ENCODE data around the gene AVL9. TPM values are rescaled to one million over a fixed set of nuclear protein-coding genes. Genes with fewer than 3 reads are reported as not detected.
A peak's percentile ranks its signal among the peaks of the same experiment; 100 is the strongest.

AVL9 gene
- polyA plus RNA-seq, 1 of the 3 experiments (the other 2 are of a cell fraction) = 8.9 TPM

DNA sequence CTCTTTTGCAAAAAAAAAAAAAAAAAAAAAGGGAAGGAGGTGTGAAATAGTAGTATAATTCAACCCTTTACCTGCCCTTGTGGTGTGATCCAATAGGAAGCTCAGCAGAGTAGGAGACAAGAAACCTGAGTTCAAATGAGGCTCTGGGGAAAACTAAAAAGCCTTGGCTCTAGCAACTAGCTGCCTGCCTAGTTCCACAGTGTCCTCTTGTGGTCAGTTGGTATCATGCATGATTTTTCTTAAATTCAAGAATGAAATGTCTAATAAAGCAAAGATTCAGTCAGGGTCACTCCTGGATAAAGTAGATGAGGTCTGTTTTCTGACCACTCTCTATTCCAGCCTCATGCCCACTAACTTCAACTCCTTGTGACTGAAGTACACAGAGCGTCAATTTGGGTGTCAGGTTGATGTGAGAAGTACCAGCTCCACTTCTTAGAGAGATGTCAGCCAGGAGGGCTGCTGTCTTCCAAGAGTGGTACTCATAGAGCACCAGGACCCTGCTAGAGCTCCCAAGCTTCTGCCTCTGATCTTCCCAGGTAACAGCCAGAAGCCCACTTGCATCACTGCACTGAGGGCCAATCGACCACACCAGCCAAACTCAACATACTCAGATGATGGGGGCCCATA, 15.6 kb upstream of the AVL9 start:
- Histone ChIP-seq H3K79me2 (ENCODE audit: insufficient read depth) (no peaks in the 10 kb centered on the region), H2AFZ (ENCODE audit: low read depth) (no peak overlapping the region), H3K4me1 (ENCODE audit: control insufficient read depth in 1 of 2, insufficient read depth in 2 of 2, low read depth in 1 of 2, low read length in 1 of 2) (peaks cover 0 to 14% of the 10 kb centered on the region in 2 experiments; a peak in 2 of 4 replicates), H3K27ac (ENCODE audit: low read depth in 2 of 2, low read length in 1 of 2) (no peak overlapping the region), H4K20me1 (ENCODE audit: insufficient read depth) (no peaks in the 10 kb centered on the region), H3K9me2 (no peaks in the 10 kb centered on the region), H3K36me3 (replicated peaks in 1 of 2; ENCODE audit: control insufficient read depth in 1 of 2, insufficient read depth in 2 of 2, low read length in 1 of 2) (no peaks in the 10 kb centered on the region), H3K4me2 (no peak overlapping the region), H3K27me3 (ENCODE audit: insufficient read depth) (no peaks in the 10 kb centered on the region), H3F3A (replicated peaks; ENCODE audit: insufficient read depth) (no peaks in the 10 kb centered on the region), H3K9me3 (no peaks in the 10 kb centered on the region), H3K4me3 (ENCODE audit: low read depth in 2 of 2, low read length in 1 of 2) (no peak overlapping the region), H3K9ac (no peak overlapping the region)
- 25% methylated on average over 2 of the region's 2 CpGs for WGBS (ENCODE audit: low lambda C conversion rate)
- ChIA-PET POLR2A (interaction anchor here (0.6 kb wide), 2 partner anchors 241 to 622 kb away, joined by 6 to 8 read pairs; no protein-coding TSS in a partner anchor), CTCF (interaction anchor here (0.6 to 8.7 kb wide), 34 partner anchors 8 to 406 kb away, joined by 3 to 163 read pairs (median 4); partner anchors contain the start of genes AVL9 and LSM5)
- DNase-seq = peak; percentile 66
- TF ChIP-seq RAD21 (IDR thresholded peaks at IDR 0.05; ENCODE audit: low read length) (peak; percentile 98), CTCF (IDR thresholded peaks at IDR 0.05) (peak; percentile 97), EP300 (IDR thresholded peaks at IDR 0.05; ENCODE audit: borderline replicate concordance in 1 of 2, low read depth in 1 of 2, low read length in 1 of 2) (no peak), SMC3 (IDR thresholded peaks at IDR 0.05; ENCODE audit: low read depth, low read length) (peak; percentile 87), TAF1 (IDR thresholded peaks at IDR 0.05; ENCODE audit: borderline replicate concordance, low read depth, low read length) (no peak), RXRA (IDR thresholded peaks at IDR 0.05; ENCODE audit: borderline replicate concordance, low read depth) (no peak), GATA2 (CRISPR knock-in tag; IDR thresholded peaks at IDR 0.05) (no peak)

DNA sequence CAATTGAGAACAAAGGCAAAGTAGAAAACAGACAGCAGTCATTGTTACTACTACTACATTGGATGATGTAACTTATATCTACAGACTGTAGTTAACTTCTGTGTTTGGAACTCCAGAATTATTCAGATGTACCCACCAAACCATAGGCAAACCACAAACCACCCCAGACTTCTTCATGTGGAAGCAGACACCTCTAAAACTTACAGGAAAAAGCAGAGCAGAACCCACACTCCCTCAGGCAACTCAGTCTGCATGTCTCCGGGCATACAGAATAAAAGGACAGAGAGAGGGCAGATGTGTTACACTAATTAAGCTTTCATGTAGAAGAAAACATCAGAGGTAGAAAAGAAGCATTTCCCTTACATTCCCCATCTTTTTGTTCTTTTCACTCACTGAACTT, 14.1 kb upstream of the AVL9 start:
- Histone ChIP-seq H3K9ac (no peak overlapping the region), H3K4me3 (ENCODE audit: low read depth in 2 of 2, low read length in 1 of 2) (no peak overlapping the region), H3K27me3 (ENCODE audit: insufficient read depth) (no peaks in the 10 kb centered on the region), H3K36me3 (replicated peaks in 1 of 2; ENCODE audit: control insufficient read depth in 1 of 2, insufficient read depth in 2 of 2, low read length in 1 of 2) (peaks cover 5 to 12% of the 10 kb centered on the region in 2 experiments), H3K9me2 (no peaks in the 10 kb centered on the region), H2AFZ (ENCODE audit: low read depth) (no peak overlapping the region), H3K4me2 (no peak overlapping the region), H4K20me1 (ENCODE audit: insufficient read depth) (no peaks in the 10 kb centered on the region), H3F3A (replicated peaks; ENCODE audit: insufficient read depth) (peaks cover 5% of the 10 kb centered on the region), H3K4me1 (ENCODE audit: control insufficient read depth in 1 of 2, insufficient read depth in 2 of 2, low read depth in 1 of 2, low read length in 1 of 2) (peaks cover 0 to 14% of the 10 kb centered on the region in 2 experiments; a peak in 2 of 4 replicates), H3K27ac (ENCODE audit: low read depth in 2 of 2, low read length in 1 of 2) (peak overlapping the region in 1 of 2 experiments; percentile 82; a peak in 2 of 4 replicates), H3K9me3 (no peaks in the 10 kb centered on the region), H3K79me2 (ENCODE audit: insufficient read depth) (no peaks in the 10 kb centered on the region)
- ChIA-PET CTCF (interaction anchor here (0.6 to 8.7 kb wide), 3 partner anchors 9 to 272 kb away, joined by 3 to 163 read pairs (median 3); partner anchors contain the start of gene LSM5), POLR2A (no interaction called here)
- TF ChIP-seq EP300 (IDR thresholded peaks at IDR 0.05; ENCODE audit: borderline replicate concordance in 1 of 2, low read depth in 1 of 2, low read length in 1 of 2) (no peak), NRF1 (IDR thresholded peaks at IDR 0.05; ENCODE audit: low read depth, low read length) (no peak), CTCF (IDR thresholded peaks at IDR 0.05) (no peak), SMC3 (IDR thresholded peaks at IDR 0.05; ENCODE audit: low read depth, low read length) (no peak), FOXJ3 (CRISPR knock-in tag; IDR thresholded peaks at IDR 0.05) (no peak), GATA2 (CRISPR knock-in tag; IDR thresholded peaks at IDR 0.05) (no peak), CHD2 (IDR thresholded peaks at IDR 0.05; ENCODE audit: low read length, partially characterized antibody) (no peak), ELF1 (IDR thresholded peaks at IDR 0.05) (no peak), TAF1 (IDR thresholded peaks at IDR 0.05; ENCODE audit: borderline replicate concordance, low read depth, low read length) (no peak), EZH2phosphoT487 (IDR thresholded peaks at IDR 0.05; ENCODE audit: borderline replicate concordance, low read depth) (no peak), SIN3A (IDR thresholded peaks at IDR 0.05; ENCODE audit: borderline replicate concordance, low read depth, low read length) (no peak), USF1 (IDR thresholded peaks at IDR 0.05; ENCODE audit: borderline replicate concordance, low read depth) (no peak), MXI1 (IDR thresholded peaks at IDR 0.05; ENCODE audit: low read depth, low read length) (no peak), GABPA (IDR thresholded peaks at IDR 0.05; ENCODE audit: low read depth) (no peak), TCF12 (IDR thresholded peaks at IDR 0.05) (no peak), FOXM1 (IDR thresholded peaks at IDR 0.05; ENCODE audit: low read depth) (no peak), RXRA (IDR thresholded peaks at IDR 0.05; ENCODE audit: borderline replicate concordance, low read depth) (no peak)
- DNase-seq = peak; percentile 4
- WGBS (ENCODE audit: low lambda C conversion rate) = 58% methylated on average over 1 of the region's 1 CpG
